Coronary artery (tissue), 2 donors: ENCODE results near the gene PCDHGB4.

Experiments
- DNase-seq: peaks from one replicate; pipeline ENCODE4 v3.0.0-alpha.2; 2017; ENCODE audit warnings: low spot score
- H3K27ac ChIP-seq, 2 donors: fragments of 200-600 bp; sonication (generic); one replicate each; pipeline ENCODE4 v1.5.1; 2016 to 2019
- H3K4me3 ChIP-seq: fragments of 200-600 bp; sonication (generic); 2 replicates; pipeline ENCODE4 v1.5.1; 2016; ENCODE audit warnings: mild to moderate bottlenecking, moderate library complexity
- TF ChIP-seq, protein P1 (sequence below): fragments of 200-600 bp; sonication (generic); IDR thresholded peaks from one replicate; pipeline ENCODE4 v1.5.1; 2019; ENCODE audit warnings: antibody characterized with exemption

PCDHGB4 gene

DNA sequence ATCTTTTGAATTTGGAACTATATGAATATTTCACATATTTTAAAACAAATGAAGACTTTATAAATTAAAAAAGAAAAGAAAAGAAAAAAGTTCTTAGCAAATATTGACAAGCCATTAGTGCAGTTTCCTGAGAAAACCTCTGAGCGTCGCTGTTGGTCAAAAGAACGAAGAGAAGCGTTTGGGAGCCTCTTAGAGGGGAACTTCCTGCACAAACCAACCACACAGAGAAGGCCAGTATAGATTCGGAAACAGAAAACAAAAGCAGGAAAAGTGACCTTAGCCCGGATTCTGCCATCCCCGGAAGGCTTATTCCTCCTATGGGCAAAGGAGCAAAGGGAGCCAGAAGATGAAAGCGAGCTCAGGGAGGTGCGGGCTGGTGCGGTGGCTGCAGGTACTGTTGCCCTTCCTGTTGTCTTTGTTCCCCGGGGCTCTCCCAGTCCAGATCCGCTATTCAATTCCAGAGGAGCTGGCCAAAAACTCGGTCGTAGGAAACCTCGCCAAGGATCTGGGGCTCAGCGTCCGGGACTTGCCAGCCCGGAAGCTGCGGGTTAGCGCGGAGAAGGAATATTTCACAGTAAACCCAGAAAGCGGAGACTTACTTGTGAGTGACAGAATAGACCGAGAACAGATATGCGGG, 27.6 kb upstream of the PCDHGB4 start, which contains the start of gene PCDHGB2:
Gene PCDHGB2, plus strand, starts transcription at position 205 of the 637 bp plus-strand sequence. Its CDS starts 142 bp downstream, at position 347.
- no peak within 1 kb of the TSS for H3K27ac ChIP-seq
- no peak for DNase-seq
- TF ChIP-seq, protein P1, sequence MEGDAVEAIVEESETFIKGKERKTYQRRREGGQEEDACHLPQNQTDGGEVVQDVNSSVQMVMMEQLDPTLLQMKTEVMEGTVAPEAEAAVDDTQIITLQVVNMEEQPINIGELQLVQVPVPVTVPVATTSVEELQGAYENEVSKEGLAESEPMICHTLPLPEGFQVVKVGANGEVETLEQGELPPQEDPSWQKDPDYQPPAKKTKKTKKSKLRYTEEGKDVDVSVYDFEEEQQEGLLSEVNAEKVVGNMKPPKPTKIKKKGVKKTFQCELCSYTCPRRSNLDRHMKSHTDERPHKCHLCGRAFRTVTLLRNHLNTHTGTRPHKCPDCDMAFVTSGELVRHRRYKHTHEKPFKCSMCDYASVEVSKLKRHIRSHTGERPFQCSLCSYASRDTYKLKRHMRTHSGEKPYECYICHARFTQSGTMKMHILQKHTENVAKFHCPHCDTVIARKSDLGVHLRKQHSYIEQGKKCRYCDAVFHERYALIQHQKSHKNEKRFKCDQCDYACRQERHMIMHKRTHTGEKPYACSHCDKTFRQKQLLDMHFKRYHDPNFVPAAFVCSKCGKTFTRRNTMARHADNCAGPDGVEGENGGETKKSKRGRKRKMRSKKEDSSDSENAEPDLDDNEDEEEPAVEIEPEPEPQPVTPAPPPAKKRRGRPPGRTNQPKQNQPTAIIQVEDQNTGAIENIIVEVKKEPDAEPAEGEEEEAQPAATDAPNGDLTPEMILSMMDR = no peak
- H3K4me3 ChIP-seq = peak within 1 kb of the TSS; percentile 49

DNA sequence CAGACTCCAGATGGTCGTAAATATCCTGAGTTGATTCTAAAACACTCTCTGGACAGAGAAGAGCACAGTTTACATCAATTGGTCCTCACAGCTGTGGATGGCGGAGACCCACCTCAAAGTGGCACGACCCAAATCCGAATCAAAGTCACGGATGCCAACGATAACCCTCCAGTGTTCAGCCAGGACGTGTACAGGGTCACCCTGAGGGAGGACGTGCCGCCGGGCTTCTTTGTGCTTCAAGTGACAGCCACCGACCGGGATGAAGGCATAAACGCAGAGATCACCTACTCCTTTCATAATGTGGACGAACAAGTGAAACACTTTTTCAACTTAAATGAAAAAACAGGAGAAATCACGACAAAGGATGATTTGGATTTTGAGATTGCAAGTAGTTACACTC, 26.8 kb upstream of the PCDHGB4 start:
- no peak for DNase-seq
- H3K27ac ChIP-seq = no peak overlapping the region
- peak overlapping the region; percentile 49 for H3K4me3 ChIP-seq
- TF ChIP-seq, protein P1 = no peak

DNA sequence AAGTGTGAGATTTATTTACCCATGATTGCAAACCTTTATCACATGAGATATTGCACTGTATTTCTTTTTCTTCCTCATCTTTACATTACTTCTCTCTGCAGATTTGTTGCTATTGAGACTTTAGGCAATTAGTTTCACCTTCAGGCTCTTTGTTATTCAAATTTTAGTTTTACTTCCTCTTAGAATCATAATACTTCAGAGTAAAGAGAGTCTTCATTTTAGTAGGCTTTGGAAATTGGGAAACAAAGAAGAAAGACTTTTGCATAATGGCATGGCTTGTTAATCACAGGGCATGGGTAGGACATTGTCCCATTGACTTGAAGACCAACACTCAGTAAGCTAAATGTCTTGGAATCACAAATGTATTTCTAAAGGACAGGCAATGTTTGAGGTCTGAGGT, 24.8 kb upstream of the PCDHGB4 start:
- no peak overlapping the region for H3K27ac ChIP-seq
- TF ChIP-seq, protein P1 = no peak
- H3K4me3 ChIP-seq = no peak overlapping the region
- DNase-seq = no peak

DNA sequence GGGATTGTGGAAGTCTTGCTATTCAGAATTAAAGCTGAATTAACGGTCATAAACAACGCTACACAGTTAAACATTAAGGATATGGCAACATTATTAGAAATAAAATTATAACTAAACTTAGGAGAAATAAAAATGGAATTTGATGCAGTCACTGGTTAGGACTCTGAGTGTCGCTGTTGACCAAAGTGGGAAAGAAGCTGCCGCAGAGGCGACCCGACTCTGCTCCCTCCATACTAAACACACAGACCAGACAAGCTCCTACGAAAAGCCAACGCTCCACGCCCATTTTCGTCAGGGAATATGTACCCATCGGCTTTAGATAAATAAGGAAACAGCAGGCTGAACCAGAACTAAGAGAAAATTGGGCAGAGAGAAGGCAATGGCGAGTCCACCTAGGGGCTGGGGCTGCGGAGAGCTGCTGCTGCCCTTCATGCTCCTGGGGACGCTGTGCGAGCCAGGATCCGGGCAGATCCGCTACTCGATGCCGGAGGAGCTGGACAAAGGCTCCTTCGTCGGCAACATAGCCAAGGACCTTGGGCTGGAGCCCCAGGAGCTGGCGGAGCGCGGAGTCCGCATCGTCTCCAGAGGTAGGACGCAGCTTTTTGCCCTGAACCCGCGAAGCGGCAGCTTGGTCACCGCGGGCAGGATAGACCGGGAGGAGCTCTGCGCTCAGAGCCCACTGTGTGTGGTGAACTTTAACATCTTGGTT, 23.4 kb upstream of the PCDHGB4 start, which contains the start of gene PCDHGA5:
Gene PCDHGA5, plus strand, starts transcription at position 211 of the 709 bp plus-strand sequence. Its CDS starts 169 bp downstream, at position 380.
- H3K4me3 ChIP-seq = peak within 1 kb of the TSS; percentile 19
- no peak for DNase-seq
- TF ChIP-seq, protein P1 = no peak

DNA sequence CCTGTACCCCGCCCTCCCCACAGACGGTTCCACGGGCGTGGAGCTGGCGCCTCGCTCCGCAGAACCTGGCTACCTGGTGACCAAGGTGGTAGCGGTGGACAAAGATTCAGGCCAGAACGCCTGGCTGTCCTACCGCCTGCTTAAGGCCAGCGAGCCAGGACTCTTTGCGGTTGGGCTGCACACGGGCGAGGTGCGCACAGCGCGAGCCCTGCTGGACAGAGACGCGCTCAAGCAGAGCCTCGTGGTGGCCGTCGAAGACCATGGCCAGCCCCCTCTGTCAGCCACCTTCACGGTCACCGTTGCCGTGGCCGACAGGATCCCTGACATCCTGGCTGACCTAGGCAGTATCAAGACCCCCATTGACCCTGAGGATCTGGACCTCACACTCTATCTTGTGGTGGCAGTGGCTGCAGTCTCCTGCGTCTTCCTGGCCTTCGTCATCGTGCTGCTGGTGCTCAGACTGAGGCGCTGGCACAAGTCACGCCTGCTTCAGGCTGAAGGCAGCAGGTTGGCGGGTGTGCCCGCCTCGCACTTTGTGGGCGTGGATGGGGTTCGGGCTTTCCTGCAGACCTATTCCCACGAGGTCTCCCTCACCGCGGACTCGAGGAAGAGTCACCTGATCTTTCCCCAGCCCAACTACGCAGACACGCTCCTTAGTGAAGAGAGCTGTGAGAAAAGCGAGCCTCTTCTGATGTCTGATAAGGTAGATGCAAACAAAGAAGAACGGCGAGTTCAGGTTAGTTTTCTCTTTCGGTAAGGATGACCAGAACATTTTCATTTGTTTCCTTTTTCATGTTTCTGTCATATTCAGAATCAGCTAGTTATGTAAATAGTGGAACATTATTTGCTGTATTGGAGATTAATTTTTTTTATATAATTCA, 21.2 kb upstream of the PCDHGB4 start:
- DNase-seq = no peak
- TF ChIP-seq, protein P1 = no peak
- Histone ChIP-seq H3K4me3 (peak overlapping the region; percentile 19), H3K27ac (no peak overlapping the region)

More for the DNA sequence above, 23.4 kb upstream of the PCDHGB4 start, which contains the start of gene PCDHGA5:
- H3K27ac ChIP-seq = no peak within 1 kb of the TSS

DNA sequence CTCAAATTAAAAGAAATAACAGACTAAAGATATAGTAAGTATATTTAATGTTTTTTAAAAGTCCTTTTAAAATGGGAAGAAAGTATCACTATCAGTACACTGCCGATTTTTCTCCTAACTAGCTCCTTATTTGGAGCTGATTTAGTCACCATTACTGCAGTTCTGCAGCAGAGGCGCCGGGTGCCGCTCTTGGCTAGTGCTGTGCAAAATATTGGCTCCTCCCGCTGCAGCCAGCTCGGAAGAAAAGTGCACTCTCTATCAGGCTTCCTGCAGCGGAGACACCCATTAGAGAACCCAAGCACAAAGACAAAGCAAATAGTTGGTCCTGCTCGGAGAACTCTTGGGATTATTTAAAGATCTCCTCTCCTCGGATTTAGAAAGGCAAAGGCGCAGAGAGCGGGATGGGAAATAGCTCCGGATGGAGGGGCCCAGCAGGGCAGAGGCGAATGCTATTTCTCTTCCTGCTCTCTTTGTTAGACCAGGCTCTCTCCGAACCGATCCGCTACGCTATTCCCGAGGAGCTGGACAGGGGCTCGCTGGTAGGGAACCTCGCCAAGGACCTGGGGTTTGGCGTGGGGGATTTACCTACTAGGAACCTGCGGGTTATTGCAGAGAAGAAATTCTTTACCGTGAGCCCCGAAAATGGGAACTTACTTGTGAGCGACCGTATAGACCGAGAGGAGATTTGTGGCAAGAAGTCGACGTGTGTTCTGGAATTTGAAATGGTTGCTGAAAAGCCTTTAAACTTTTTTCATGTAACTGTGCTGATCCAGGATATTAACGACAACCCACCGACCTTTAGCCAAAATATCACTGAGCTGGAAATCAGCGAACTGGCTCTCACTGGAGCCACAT, 17.3 kb upstream of the PCDHGB4 start, which contains the start of gene PCDHGB3:
Gene PCDHGB3, plus strand, starts transcription at position 249 of the 855 bp plus-strand sequence. Its CDS starts 153 bp downstream, at position 402.
- H3K4me3 ChIP-seq = peak within 1 kb of the TSS; percentile 57
- TF ChIP-seq, protein P1 = no peak

More for the DNA sequence above, 17.3 kb upstream of the PCDHGB4 start, which contains the start of gene PCDHGB3:
- no peak within 1 kb of the TSS for H3K27ac ChIP-seq
- no peak for DNase-seq
